A375 (cell line): ENCODE measurements around the gene MDP1. TPM values are rescaled to one million over a fixed set of nuclear protein-coding genes. Genes with fewer than 3 reads are reported as not detected.

ENCODE experiments used
- small RNA-seq: library from RNA; depleted of rRNA; stranded (forward); fragments of <200 nt; gene quantifications from one replicate; pipeline ENCODE3, GENCODE V24; 2014
- total RNA-seq: library from RNA; depleted of rRNA; stranded (reverse); fragments of >200 nt; shearing (Covaris generic); gene quantifications from 2 replicates; pipeline ENCODE4 v1.2.3, GENCODE V29; 2014; rRNA removed

The MDP1 gene
- 13.8 and 20.6 TPM in 2 replicates for total RNA-seq

DNA sequence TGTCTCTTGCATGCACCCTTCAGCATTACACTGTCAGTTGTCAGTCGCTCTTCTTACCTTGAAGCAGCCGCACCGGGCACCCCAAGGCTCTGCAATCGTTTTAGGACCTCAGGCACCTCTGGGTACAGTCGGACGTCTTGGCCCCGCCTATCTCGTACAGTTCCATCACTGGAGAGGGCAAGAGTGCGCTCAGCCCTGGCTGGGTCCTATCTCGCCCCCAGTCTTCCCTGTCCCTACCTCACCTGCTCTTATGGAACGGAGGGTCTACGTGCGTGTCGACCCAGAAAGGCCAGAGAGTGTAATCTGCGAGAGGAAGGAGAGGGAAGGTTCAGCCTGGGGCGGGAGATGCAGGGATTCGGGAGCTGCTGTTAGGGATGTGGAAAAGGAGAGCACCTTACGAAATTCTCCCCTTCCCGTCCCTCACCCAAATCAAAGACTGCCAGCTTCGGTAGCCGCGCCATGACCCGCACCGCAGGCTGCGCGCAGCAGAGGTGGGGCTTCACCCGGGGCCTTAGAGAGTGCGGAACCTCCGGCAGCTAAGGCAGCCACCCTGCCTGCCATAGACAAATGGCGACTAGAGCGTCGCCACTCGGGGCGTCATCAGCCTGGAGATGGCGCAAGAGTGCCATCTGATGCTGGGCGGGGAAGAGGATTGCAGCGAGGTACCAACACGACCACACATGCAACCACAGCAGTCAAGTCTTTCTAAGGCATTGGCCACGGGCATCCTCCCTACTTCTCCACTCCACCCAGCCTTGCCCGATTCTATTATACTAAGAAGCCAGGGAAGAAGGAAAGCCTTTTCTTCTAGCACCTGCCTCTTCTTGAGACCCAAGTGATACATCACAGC lies at the start of gene MDP1:
MDP1 (minus strand) TSS at position 572 of the 850 bp plus-strand sequence; CDS start at position 461, 111 bp downstream.

DNA sequence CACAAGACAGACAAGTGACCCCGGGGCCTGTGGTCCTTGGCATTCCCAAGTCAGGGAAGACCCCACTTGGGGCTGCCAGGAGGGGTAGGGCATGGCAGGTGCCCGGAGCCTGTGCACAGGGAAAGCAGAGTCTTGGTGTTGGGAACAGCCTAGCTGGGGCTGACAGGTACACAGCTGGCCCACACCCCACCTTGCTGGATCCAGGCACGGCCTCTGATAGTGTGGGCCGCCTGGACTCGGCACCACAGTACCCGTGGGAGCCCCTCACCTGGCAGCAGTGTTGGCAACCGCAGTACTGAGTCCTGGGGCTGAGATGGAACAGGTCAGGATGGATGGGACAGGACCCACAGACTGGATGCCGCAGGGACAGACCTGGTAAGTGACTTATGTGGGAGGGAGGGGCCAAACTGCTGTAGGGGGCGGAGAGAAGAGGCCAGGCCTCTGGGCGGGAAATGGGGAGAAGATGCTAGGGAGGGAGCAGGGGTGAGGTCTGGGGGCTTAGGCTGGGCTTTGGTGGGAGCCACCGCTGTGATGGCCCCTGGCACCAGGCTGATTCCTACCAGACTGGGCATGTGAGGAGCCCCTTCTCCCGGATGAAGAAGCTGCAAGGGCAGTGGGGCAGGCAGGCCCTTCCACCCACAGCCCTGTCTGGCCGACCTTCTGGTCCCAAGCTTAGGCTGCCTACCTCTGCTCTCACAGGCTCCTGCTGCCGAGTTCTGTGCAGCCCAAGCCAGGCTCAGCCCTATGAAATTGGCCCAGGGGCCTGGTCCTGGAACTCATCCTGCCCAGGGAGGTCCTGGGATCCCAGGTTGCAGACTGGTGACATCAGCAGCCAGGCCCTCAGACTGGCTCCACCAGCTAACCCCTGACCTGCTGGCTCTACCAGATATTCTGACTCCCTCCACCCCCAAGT lies 47.2 kb upstream of the MDP1 start, which contains the start of gene TGM1:
TGM1 (minus strand) TSS at position 357 of the 913 bp plus-strand sequence. CDS start 825 bp downstream, outside the sequence.

GRCh38 chr14:24232645-24233537 lies 17.0 kb upstream of the MDP1 start, which contains the start of gene GMPR2:
TSS of gene GMPR2 (plus strand) at chr14:24232929. CDS start at chr14:24233254, 325 bp downstream.

DNA sequence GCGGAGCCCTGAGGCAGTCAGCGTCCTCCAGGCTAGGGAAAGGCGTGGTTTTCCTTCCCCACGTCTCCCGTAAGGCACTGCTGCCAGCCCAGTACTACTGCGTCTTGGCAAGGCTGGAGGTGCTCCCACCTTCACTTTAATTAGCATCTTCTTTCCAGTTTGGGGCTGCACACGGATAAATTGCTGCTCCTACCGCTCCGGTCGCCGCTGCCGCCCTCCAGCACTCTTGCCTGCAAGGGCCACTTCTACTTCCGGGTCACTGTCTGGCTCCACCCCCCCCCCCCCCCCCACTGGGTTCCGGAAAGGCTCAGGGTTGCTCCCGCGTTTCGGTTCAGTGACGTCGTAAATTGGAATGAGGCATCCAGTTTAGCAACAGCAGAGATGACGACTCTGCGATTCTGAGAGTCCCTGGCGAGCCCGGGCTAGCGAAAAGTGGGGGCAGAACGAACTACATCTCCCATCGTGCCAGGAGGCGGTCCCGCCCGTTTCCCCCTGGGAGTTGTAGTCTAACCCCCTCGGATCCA lies 16.3 kb upstream of the MDP1 start, which contains the start of gene NEDD8:
NEDD8 (minus strand) TSS at position 247 of the 524 bp plus-strand sequence; CDS start at position 147, 100 bp downstream.

GRCh38 chr14:24212924-24213865 lies 2.7 kb downstream of the MDP1 start, which contains the start of gene CHMP4A:
TSS of gene CHMP4A (minus strand) at chr14:24213488. CDS start at chr14:24213439, 49 bp downstream.

GRCh38 chr14:24195186-24196070 lies 20.4 kb downstream of the MDP1 start, which contains the start of gene TM9SF1:
TSS of gene TM9SF1 (minus strand) at chr14:24195441. CDS start at chr14:24195019, 422 bp downstream.

GRCh38 chr14:24188251-24189058 lies 27.4 kb downstream of the MDP1 start, which contains the start of gene IPO4:
TSS of gene IPO4 (minus strand) at chr14:24188816. CDS start at chr14:24188787, 29 bp downstream.

GRCh38 chr14:24171422-24172260 lies 44.2 kb downstream of the MDP1 start, which contains the start of gene REC8:
TSS of gene REC8 (plus strand) at chr14:24172080. CDS start at chr14:24172553, 473 bp downstream.

Small RNA genes within 50 kb of the gene (small RNA-seq; reads per million reads assigned to genes)
- not detected for gene AL136295.4
- gene CHMP4A, result not detected
- gene IPO4, result not detected
- not detected for gene IRF9
- gene MDP1, result not detected

Other genes with a start within 250 kb of the MDP1 start
- gene DHRS4L2, start 227.1 kb downstream of the MDP1 start, total RNA-seq, result 20.4 and 23.5 TPM in 2 replicates
- gene CARMIL3, start 164.1 kb downstream of the MDP1 start, total RNA-seq, result 0.34 and 0.41 TPM in 2 replicates
- not detected in 2 replicates for gene CPNE6, start 144.5 kb downstream of the MDP1 start, total RNA-seq
- 50.4 and 54.3 TPM in 2 replicates for gene PCK2, start 121.8 kb downstream of the MDP1 start, total RNA-seq
- 53.4 and 55.0 TPM in 2 replicates for gene DCAF11, start 101.3 kb downstream of the MDP1 start, total RNA-seq
- gene NRL, start 101.1 kb downstream of the MDP1 start, total RNA-seq, result 0.94 and 2.0 TPM in 2 replicates
- gene FITM1, start 85.4 kb downstream of the MDP1 start, total RNA-seq, result 0.37 TPM in 1 of 2 replicates, not detected in the other
- gene PSME1, start 79.9 kb downstream of the MDP1 start, total RNA-seq, result 156 and 194 TPM in 2 replicates
- gene EMC9, start 74.5 kb downstream of the MDP1 start, total RNA-seq, result 23.3 and 33.3 TPM in 2 replicates
- 207 and 210 TPM in 2 replicates for gene PSME2, start 69.5 kb downstream of the MDP1 start, total RNA-seq
- gene RNF31, start 68.6 kb downstream of the MDP1 start, total RNA-seq, result 66.8 and 79.3 TPM in 2 replicates
- gene IRF9, start 54.8 kb downstream of the MDP1 start, total RNA-seq, result 9.2 and 18.5 TPM in 2 replicates
- gene REC8, start 44.0 kb downstream of the MDP1 start, total RNA-seq, result 1.2 and 3.3 TPM in 2 replicates
- 129 and 134 TPM in 2 replicates for gene IPO4, start 27.2 kb downstream of the MDP1 start, total RNA-seq
- gene TM9SF1, start 20.6 kb downstream of the MDP1 start, total RNA-seq, result 35.1 and 37.9 TPM in 2 replicates
- gene TSSK4, start 10.4 kb downstream of the MDP1 start, total RNA-seq, result not detected in 2 replicates
- 40.5 and 45.6 TPM in 2 replicates for gene CHMP4A, start 2.6 kb downstream of the MDP1 start, total RNA-seq
- gene NEDD8, start 16.3 kb upstream of the MDP1 start, total RNA-seq, result 247 and 277 TPM in 2 replicates
- 57.2 and 66.8 TPM in 2 replicates for gene GMPR2, start 16.9 kb upstream of the MDP1 start, total RNA-seq
- 27.6 and 27.8 TPM in 2 replicates for gene TINF2, start 26.6 kb upstream of the MDP1 start, total RNA-seq
- gene TGM1, start 47.1 kb upstream of the MDP1 start, total RNA-seq, result 0.49 and 1.1 TPM in 2 replicates
- 30.0 and 35.3 TPM in 2 replicates for gene RABGGTA, start 55.5 kb upstream of the MDP1 start, total RNA-seq
- 7.5 and 8.2 TPM in 2 replicates for gene DHRS1, start 83.7 kb upstream of the MDP1 start, total RNA-seq
- gene NOP9, start 83.8 kb upstream of the MDP1 start, total RNA-seq, result 14.6 and 22.7 TPM in 2 replicates
- gene CIDEB, start 91.9 kb upstream of the MDP1 start, total RNA-seq, result not detected in 2 replicates
- gene LTB4R2, start 94.1 kb upstream of the MDP1 start, total RNA-seq, result 11.0 and 14.6 TPM in 2 replicates
- gene LTB4R, start 95.4 kb upstream of the MDP1 start, total RNA-seq, result 10.5 and 15.5 TPM in 2 replicates
- not detected in 2 replicates for gene ADCY4, start 119.0 kb upstream of the MDP1 start, total RNA-seq
- not detected in 2 replicates for gene RIPK3, start 123.9 kb upstream of the MDP1 start, total RNA-seq
- gene NFATC4, start 152.1 kb upstream of the MDP1 start, total RNA-seq, result 8.6 and 12.2 TPM in 2 replicates
- 0.23 and 0.37 TPM in 2 replicates for gene NYNRIN, start 182.9 kb upstream of the MDP1 start, total RNA-seq
- 0.75 and 0.96 TPM in 2 replicates for gene CBLN3, start 213.6 kb upstream of the MDP1 start, total RNA-seq
- 52.5 and 52.6 TPM in 2 replicates for gene KHNYN, start 213.9 kb upstream of the MDP1 start, total RNA-seq
- 21.4 and 22.5 TPM in 2 replicates for gene SDR39U1, start 226.7 kb upstream of the MDP1 start, total RNA-seq